Measurements from ENCODE around the gene CBARP. TPM values are rescaled to one million over a fixed set of nuclear protein-coding genes. Genes with fewer than 3 reads are reported as not detected.
A peak's percentile ranks its signal among the peaks of the same experiment; 100 is the strongest.

CBARP gene
- total and polyA plus RNA-seq, 9 donors: 0.45 to 21.1 (median 1.6) TPM; not detected in 1

GRCh38 chr19:1232652-1233072, 5.1 kb downstream of the CBARP start:
- no peak overlapping the region for H3K4me3 ChIP-seq
- 1 to 11% (median 6%) methylated on average over 10 to 15 of the region's 15 CpGs for WGBS, 3 donors
- no peaks in the 10 kb centered on the region for H3K9me3 ChIP-seq
- TF ChIP-seq CTCF (IDR thresholded peaks at IDR 0.05) (no peak), POLR2A (IDR thresholded peaks at IDR 0.05) (no peak), EP300 (IDR thresholded peaks at IDR 0.05) (no peak)
- DNase-seq: peak; percentile 78 to 86 (median 85)
- H3K27ac ChIP-seq: peak overlapping the region in 1 of 2 donors; percentile 51
- H3K27me3 ChIP-seq: peaks cover 4% of the 10 kb centered on the region
- H3K4me1 ChIP-seq (ENCODE audit: insufficient read depth): peaks cover 19% of the 10 kb centered on the region
- intact Hi-C loops (cut with DNase I): loop anchor here in 1 of 4 donors (10.0 kb wide), 1 partner anchor 308 kb away; the partner anchor contains the start of gene ARID3A
- no peaks in the 10 kb centered on the region for H3K36me3 ChIP-seq

GRCh38 chr19:1231729-1232637, 5.8 kb downstream of the CBARP start:
- H3K27ac ChIP-seq: peak overlapping the region in 1 of 2 donors; percentile 51
- H3K4me3 ChIP-seq: no peak overlapping the region
- no peaks in the 10 kb centered on the region for H3K9me3 ChIP-seq
- TF ChIP-seq CTCF (IDR thresholded peaks at IDR 0.05): no peak
- no peak for TF ChIP-seq EP300 (IDR thresholded peaks at IDR 0.05)
- TF ChIP-seq POLR2A (IDR thresholded peaks at IDR 0.05): no peak
- no peak for DNase-seq
- WGBS, 3 donors: 71 to 79% (median 77%) methylated on average over 14 to 15 of the region's 15 CpGs
- peaks cover 16% of the 10 kb centered on the region for H3K4me1 ChIP-seq (ENCODE audit: insufficient read depth)
- intact Hi-C loops (cut with DNase I): loop anchor here in 1 of 4 donors (10.0 kb wide), 1 partner anchor 307 kb away; the partner anchor contains the start of gene ARID3A
- H3K36me3 ChIP-seq: no peaks in the 10 kb centered on the region
- peaks cover 4% of the 10 kb centered on the region for H3K27me3 ChIP-seq

- TF ChIP-seq POLR2A (IDR thresholded peaks at IDR 0.05) (no peak), EP300 (IDR thresholded peaks at IDR 0.05) (no peak), CTCF (IDR thresholded peaks at IDR 0.05) (no peak)
- Histone ChIP-seq H3K27me3 (peaks cover under 1% of the 10 kb centered on the region), H3K9me3 (no peaks in the 10 kb centered on the region), H3K4me1 (ENCODE audit: insufficient read depth) (peaks cover 12% of the 10 kb centered on the region), H3K4me3 (no peak overlapping the region), H3K36me3 (no peaks in the 10 kb centered on the region), H3K27ac (no peak overlapping the region)
- DNase-seq: no peak
- WGBS, 3 donors: 68 to 80% (median 75%) methylated on average over 37 to 38 of the region's 38 CpGs
- intact Hi-C loops (cut with DNase I): loop anchor here in 1 of 4 donors (10.0 kb wide), 1 partner anchor 306 kb away; the partner anchor contains the start of gene ARID3A
Observed at GRCh38 chr19:1230783-1231489, 6.9 kb downstream of the CBARP start.

Data from ovary (tissue), 9 donors.